Stimulated activated CD8-positive, alpha-beta memory T cell treated with anti-CD3 and anti-CD28 coated beads, Interleukin-7, amount 100 ng/mL, for 4 hours (primary cell): ENCODE results near the gene LRRC71.

Experiments used
- DNase-seq, 2 donors: peaks; one replicate each; pipeline ENCODE4 v3.0.0-alpha.2; 2020; ENCODE audit warnings: low read depth in 2 of 2

The LRRC71 gene

DNA sequence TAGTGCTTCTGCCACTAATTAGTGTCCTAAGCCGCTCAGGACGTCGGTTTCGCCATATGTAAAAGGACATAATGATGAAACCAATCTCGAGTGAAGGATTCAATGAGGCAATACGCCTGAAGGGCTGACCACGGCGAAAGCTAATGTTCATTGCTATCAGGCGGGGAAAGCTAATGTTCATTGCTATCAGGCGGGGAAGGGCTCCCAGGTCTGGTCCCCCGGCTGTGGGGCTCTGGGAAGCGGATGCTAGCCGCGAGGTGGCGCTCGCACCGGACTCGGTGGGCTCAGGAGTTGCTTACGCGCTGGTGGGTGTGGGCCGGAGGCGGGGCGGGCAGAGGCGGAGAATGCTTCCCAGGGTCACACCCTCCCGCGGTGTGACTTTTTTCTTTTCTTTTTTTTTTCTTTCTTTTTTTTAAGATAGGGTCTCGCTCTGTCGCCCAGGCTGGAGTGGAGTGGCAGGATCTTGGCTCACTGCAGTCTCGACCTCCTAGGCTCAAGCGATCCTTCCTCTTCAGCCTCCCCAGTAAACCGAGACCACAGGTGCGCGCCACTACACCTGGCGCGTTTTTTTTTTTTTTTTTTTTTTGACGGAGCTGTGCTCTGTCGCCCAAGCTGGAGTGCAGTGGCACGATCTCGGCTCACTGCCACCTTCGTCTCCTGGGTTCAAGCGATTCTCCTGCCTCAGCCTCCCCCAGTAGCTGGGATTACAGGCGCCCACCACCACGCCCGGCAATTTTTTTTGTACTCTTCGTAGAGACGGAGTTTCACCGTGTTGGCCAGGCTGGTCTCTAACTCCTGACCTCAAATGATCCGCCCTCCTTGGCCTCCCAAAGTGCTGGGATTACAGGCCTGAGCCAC lies 28.0 kb upstream of the LRRC71 start:
- DNase-seq, result peak; percentile 78 to 81

DNA sequence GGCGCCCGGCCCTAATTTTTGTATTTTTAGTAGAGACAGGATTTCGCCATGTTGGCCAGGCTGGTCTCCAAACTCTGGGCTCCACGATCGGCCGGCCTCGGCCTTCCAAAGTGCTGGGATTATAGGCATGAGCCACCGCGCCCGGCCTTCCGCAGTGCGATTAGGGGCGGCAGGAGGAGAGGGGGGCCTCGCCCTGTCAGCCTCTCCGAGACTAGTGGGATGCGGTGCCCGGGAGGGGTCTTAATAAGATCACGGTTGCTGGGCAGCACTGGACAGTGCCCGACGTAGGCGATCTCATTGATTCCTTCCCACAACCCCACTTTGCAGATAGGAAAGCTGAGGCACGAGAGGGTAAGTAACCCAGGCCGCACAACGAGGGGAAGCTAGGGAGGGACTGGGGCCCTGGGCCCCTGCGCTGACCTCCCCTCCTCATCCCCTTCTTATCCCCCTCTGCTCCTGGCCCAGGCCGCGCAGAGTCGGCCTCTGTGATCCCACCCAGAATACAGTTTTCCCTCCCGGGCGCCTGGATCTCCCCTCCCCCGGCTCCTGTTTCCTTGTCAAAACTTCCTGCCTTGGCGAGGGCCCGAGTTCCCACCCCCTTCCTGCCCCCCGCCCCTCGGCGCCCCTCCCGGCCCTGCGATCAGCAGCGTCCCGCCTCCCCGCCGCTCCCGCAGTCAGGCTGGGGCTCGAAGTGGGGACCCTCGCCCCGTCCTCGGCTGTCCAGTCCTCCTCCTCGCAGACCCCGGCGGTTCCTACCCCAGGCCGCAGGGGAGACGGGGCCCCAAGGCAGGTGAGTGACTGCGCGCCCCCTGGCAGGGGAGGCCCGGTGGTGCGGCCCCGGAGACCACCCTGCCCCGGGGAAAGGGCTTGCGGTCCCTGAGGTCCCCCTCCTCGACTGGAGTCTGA lies 27.1 kb upstream of the LRRC71 start, which contains the start of gene PEAR1:
TSS of gene PEAR1 (plus strand) at position 671 of the 906 bp plus-strand sequence. CDS start 10,209 bp downstream, outside the sequence.
- DNase-seq, result no peak

DNA sequence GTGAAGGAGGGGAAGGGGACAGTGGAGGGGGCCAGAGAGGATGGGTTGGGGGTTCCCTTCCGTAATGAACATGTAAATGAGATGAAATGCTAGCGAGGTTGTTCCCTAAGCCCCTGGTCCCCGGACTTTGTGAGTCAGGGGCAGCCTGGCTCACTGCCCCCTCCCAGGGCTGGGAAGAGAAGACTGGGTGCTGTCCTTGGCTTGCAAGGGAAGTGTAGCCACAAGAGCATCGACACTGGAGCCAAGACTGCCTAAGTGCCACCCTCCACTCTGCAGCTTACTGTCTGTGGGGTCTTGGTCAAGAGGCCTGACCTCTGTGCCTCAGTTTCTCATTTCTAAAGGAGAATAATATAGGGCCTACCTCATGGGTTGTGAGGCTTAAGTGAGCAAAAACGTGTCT lies 26.4 kb upstream of the LRRC71 start:
- no peak for DNase-seq

- DNase-seq, result no peak
These were observed 25.5 kb upstream of the LRRC71 start for GRCh38 chr1:156894711-156895454.

DNA sequence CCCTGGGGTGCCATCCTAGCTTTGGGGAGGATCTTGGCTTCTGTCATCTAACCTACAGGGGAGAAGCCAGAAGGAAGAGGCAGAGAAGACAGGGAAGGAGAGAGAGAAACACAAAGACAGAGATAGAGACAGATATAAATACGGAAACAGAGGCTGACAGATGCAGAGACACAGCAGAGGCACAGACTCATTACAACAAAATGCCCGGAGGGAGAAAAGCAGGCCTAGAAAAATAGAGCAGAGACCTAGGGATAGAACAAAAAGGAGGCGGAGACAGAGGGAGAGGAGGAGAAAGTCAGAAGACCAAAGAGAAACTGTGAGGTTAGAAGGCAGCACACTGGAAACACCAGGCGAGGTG lies 25.0 kb upstream of the LRRC71 start:
- DNase-seq, result no peak

DNA sequence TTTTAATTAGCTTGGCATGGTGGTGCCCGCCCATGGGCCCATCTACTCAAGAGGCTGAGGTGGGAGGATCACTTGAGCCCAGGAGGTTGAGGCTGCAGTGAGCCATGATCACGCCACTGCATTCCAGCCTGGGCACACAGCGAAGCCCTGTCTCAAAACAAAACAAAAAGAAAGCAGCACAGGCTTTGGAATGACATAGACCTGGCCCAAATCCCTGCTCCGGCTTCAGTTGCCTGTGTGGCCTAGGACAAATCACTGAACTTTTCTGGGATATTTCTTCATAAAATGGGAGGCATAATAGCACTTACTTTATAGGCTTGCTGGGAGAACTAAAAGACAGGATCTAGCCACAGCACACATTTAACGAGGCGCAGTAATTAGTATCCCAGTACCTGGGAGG lies 24.5 kb upstream of the LRRC71 start:
- no peak for DNase-seq

DNA sequence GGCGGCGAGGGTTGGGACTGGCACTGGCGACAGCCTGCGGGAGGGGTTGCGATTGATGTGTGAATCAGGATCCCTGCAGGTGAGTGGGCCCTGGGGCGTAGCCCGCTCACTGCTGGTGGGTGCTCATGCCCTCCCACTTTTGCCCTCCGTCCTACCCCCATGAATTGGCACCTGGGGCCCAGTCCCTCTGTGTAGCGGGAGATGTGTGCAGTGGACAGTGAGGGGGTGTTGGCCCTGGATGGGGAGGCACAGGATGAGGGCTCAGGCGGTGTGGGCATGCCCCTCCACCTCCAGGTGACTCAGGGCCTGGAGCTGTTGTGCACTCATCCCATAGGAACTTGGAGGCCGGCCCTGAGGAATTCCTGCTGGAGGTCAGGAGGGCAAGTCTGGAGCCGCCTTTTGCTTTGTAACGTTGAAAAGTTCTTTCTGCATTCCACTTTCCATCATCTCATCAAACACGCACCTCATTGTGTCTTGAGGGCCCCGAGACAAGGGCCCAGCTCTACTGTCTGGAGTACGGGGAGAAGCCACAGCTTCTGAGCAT lies 23.9 kb upstream of the LRRC71 start:
- DNase-seq, result no peak

GRCh38 chr1:156897078-156897825 lies 23.2 kb upstream of the LRRC71 start:
- no peak for DNase-seq

DNA sequence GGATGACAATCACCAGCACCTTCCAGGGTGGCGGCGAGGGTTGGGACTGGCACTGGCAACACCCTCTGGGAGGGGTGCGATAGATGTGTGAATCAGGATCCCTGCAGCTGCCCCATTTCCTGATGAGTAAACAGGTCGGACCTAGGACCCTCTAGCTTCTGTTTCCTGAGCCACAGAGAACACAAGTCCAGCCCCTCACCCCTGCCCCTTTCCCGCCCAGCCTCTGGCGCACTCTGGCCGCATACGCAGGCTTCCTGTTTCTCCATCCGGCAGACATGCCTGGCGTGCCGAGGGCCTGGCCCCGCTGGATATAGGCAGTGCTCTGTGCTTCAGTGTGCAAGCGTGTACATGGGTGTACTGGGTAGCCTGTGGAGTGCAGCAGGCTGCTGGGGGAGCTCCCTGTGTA lies 22.3 kb upstream of the LRRC71 start:
- no peak for DNase-seq

DNA sequence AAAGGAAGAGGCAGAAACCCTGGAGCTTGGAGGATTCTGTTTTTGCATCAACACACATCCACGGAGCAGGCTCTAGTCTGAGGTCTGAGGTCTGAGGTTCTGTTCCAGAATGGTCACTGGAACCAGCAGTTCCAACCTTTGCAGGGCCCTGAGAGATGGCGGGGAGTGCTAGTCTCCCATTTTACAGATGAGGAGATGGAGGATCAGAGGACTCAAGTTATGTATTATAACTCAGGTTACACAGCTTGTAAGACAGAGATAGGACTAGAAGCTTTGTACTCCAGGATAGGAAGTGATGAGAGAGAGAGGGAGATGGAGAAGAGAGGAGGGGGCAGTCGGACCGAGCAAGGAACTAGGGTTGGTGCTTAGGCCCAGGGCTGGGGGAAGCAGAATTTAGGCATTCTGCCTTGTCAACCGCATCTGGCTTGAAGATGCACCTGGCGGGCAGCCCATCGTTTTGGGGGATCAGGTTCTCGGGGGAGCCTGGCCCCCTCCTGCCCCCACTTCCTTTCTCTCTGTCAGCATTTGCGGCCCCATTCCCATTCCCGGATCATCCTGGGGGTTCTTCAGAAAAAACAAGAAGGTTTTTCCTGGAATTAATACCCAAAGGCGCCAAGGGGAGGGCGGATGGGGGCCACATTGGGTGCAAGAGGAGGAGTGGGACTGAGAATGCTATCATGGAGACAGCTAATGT lies 21.3 kb upstream of the LRRC71 start:
- no peak for DNase-seq

GRCh38 chr1:156899956-156900718 lies 20.3 kb upstream of the LRRC71 start:
- no peak for DNase-seq

DNA sequence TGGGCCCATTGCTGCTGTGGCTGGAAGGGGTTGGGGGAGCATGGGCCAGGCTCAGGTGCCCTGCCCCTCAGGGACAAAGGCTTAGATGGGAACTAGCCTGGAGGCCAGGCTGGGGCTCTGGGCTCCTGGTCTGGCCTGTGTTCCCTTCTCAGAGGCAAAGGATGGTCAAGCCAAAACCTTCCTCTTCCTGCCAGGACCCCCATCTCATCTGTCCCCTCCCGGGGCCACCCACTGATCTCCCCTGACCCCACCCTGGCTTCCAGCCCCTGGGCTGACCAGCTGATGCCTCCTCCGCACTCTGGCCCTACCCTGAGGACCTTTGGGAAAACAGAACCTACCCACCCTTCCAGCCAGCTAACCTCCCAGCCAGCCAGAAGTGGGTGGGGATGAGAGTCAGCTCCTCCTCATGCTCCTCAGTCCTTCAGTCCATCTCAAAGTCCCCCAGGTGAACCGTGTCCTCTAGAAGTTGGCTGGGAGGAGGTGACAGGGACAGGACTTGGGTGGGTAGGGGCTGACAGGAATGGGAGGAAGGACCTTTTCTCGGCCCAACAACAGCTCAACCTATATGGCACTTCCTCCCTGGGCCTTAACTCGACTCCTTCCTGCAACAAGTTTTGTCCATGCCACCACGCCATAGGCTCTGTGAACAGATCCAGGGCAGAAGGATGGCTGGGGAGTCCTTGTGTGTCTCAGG lies 19.4 kb upstream of the LRRC71 start:
- no peak for DNase-seq

DNA sequence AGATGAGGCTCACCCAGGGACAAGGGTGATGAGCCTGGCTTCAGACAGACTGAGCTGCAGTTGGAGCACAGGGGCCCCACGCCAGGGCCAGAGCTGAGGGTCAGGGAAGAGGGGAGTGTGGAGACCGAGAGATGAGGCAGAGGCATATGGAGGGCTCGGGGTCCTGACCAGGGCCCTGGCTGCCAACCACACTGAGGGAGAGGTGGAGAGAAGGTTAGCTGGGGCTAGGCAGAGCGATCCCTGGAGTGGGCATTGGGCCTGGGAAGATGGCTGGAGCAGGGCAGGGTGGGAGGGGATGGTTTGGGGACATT lies 18.9 kb upstream of the LRRC71 start:
- no peak for DNase-seq

DNA sequence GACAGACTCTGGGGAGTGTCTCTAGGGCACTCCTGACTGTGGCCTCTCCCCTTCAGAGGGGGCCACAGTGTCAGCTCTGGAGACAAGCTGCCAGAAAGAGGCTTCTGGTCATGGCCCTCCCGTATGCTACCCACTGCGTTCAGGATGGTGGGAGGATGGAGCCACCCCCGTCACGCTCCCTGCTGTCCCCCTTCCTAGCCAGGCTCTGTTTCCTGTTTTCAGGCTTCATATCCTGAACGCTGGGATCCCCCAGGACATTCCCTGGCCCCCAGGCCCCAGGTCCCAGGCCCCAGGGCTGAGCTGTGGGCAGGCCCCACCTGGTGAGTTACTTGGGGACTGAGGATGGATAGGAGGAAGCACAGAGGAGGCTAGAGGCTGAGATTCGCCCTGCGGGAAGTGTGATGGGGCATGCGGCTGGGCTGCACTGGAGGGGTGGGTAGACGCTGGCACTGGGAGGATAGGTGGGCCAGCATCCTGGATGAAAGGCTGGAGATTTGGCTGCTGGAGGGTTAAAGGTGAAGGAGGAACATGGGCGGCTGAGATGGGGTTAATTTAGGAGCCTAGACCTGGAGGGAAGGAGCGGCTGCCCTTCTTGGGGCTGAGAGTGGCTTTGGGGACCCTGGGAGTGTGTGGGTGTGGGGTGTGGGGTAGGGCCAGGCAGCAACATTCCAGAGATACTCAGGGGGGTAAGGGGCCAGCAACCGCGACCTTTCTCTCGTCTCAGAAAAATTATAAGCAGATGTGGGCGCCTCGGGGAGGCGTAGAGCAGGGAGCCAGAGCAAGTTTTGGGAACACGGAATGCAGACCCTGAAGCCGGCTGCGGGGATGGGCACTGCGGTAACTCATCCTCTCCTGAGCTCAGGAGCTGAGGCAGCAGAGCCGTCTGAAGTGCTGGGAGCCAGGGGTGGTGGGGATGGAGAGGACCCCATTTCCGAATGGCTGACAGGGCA lies 18.2 kb upstream of the LRRC71 start:
- DNase-seq, result no peak

DNA sequence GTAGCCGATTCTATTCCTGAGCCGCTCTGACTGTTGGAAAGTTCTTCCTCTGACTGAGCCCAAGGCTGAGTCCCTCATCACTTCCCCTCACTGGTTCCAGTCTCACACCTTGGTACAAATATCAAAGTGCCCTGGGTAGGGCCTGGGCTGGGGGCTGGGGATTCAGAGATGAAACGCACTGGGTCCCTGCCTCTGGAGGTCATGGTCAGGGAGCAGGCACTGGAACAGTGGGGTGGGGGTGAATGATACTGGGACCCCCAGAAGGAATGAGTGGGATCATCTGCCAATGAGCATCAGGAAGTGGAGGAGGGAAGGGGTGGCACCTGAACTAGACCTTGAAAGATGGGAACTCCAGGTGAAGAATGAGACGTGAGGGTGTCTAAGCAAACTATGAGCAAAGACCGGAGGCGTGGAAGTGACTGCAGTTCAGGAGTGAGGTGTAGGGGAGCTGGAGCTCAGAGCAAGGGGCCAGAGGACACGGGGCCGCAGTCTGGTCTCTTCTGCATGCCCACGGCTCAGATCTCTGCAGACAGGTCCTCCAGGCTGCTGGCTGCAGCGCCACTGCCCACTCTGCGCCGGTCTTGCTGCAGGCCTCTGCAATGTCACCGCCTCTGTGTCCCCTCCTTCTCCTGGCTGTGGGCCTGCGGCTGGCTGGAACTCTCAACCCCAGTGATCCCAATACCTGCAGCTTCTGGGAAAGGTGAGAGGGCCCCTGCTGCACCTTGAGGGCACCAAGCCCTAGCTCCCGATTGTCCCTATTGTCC lies 16.9 kb upstream of the LRRC71 start:
- no peak for DNase-seq

GRCh38 chr1:156904187-156904959 lies 16.1 kb upstream of the LRRC71 start:
- no peak for DNase-seq

- no peak for DNase-seq
These were observed 15.3 kb upstream of the LRRC71 start for GRCh38 chr1:156905176-156905575.
